Kidney capillary endothelial cell (primary cell): ENCODE data around the gene TSGA10IP.

Experiments
- DNase-seq: peaks from one replicate; pipeline ENCODE4 v3.0.0-alpha.2; 2018; ENCODE audit warnings: low spot score

Gene TSGA10IP

GRCh38 chr11:65918211-65919140, 26.8 kb upstream of the TSGA10IP start, which contains the start of gene C11orf68:
Gene C11orf68 (minus strand): TSS chr11:65919062. CDS start chr11:65919031, 31 bp downstream.
- DNase-seq: no peak

GRCh38 chr11:65919141-65919572, 26.1 kb upstream of the TSGA10IP start, which contains the start of gene DRAP1:
Gene DRAP1 (plus strand): TSS chr11:65919426. CDS start chr11:65919502, 76 bp downstream.
- DNase-seq: peak; percentile 98

GRCh38 chr11:65919573-65920371, 25.5 kb upstream of the TSGA10IP start:
- no peak for DNase-seq

GRCh38 chr11:65920372-65920802, 24.9 kb upstream of the TSGA10IP start:
- DNase-seq: no peak

GRCh38 chr11:65921033-65921555, 24.2 kb upstream of the TSGA10IP start:
- no peak for DNase-seq

GRCh38 chr11:65921876-65922275, 23.4 kb upstream of the TSGA10IP start:
- DNase-seq: no peak

- no peak for DNase-seq
Measured at GRCh38 chr11:65922565-65922964, 22.7 kb upstream of the TSGA10IP start.

GRCh38 chr11:65925397-65925796, 19.9 kb upstream of the TSGA10IP start:
- DNase-seq: no peak

GRCh38 chr11:65927904-65928397, 17.3 kb upstream of the TSGA10IP start:
- DNase-seq: no peak

GRCh38 chr11:65928667-65929066, 16.6 kb upstream of the TSGA10IP start:
- no peak for DNase-seq

GRCh38 chr11:65931773-65932557, 13.3 kb upstream of the TSGA10IP start:
- no peak for DNase-seq

- DNase-seq: no peak
Measured at GRCh38 chr11:65932558-65932919, 12.7 kb upstream of the TSGA10IP start.

- no peak for DNase-seq
Measured at GRCh38 chr11:65934014-65934413, 11.3 kb upstream of the TSGA10IP start.

- no peak for DNase-seq
Measured at GRCh38 chr11:65937766-65938165, 7.5 kb upstream of the TSGA10IP start.

- no peak for DNase-seq
Measured at GRCh38 chr11:65941720-65942310, 3.5 kb upstream of the TSGA10IP start.

GRCh38 chr11:65942531-65942930, 2.7 kb upstream of the TSGA10IP start:
- DNase-seq: no peak

- no peak for DNase-seq
Measured at GRCh38 chr11:65944191-65944590, 1.1 kb upstream of the TSGA10IP start.

GRCh38 chr11:65944767-65945166, 513 bp upstream of the TSGA10IP start:
- no peak for DNase-seq

GRCh38 chr11:65945941-65946558, 770 bp downstream of the TSGA10IP start:
- no peak for DNase-seq

GRCh38 chr11:65946655-65947054, 1.4 kb downstream of the TSGA10IP start:
- no peak for DNase-seq

- no peak for DNase-seq
Measured at GRCh38 chr11:65947133-65947532, 1.9 kb downstream of the TSGA10IP start.
